Activated CD4-positive, alpha-beta T cell treated with anti-CD3 and anti-CD28 coated beads, Interleukin-10, Interleukin-2, amounts not matched to agents 100 ng/mL and 50 ng/mL, durations not matched to agents 16 hours and 8 hours (primary cell): Measurements from ENCODE around the gene EPSTI1.

Source experiments
- DNase-seq: peaks from one replicate; pipeline ENCODE4 v3.0.0-alpha.2; 2020

Gene EPSTI1

DNA sequence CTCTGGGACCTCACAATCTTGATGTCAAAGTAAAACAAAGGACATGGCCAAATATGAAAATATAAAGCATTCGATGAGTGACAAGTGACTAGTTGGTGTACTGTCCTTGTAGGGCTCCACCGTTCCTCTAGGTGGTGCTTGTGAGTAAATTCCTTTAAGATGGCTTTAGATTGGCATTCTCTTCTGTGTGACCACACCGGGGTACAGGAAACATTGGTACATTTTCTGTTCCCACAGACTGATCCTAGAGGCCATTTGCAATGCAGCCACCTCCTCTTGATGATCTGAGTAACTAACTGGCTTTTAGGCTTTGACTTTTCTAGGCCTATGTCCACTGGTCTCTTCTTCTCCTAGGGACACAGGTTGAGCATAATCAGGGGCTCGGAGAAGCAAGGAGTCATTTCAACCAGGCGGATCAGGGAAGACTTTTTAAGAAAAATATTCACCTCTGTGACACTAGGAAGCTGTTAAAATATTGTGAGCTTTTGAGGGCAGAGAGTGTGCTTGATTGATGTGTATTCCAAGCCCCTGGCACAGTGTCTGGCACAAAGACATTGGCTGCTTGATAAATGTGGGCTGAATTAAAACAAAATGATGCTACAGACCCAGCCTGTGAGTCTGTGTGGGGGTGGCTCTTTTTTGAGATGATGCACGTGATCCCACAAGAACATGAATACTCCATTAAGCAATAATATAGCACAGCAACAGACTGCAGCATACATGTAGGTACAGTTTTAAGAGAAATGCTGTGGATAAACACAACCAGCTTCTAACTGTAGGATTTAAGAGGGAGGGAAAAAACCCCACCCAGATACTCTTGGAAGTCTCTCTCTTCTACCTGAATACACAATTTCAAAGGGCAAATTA, 21.0 kb downstream of the EPSTI1 start:
- peak; percentile 72 for DNase-seq

- peak; percentile 79 for DNase-seq
Measured at GRCh38 chr13:42969565-42970172, 22.4 kb downstream of the EPSTI1 start.

GRCh38 chr13:42968906-42969305, 23.1 kb downstream of the EPSTI1 start:
- no peak for DNase-seq

DNA sequence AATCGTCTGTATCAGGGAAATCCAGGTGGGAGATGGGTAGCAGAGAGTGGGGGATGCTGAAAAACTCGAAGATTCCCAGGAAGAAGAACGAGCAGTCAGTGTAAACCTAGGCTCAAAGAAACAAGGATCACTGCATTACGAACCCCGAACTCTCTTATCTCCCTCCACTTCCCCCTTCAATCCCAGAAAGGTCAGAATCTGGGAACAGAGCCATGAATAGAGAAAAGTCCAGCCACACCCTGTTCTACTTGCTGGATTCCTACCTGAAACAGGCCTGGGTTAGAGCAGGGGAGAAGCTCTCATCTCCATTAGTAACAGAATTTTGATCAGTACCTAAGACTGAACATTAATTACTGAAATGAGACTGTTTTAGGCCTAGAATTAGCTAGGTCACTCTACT, 24.4 kb downstream of the EPSTI1 start:
- DNase-seq, result no peak

DNA sequence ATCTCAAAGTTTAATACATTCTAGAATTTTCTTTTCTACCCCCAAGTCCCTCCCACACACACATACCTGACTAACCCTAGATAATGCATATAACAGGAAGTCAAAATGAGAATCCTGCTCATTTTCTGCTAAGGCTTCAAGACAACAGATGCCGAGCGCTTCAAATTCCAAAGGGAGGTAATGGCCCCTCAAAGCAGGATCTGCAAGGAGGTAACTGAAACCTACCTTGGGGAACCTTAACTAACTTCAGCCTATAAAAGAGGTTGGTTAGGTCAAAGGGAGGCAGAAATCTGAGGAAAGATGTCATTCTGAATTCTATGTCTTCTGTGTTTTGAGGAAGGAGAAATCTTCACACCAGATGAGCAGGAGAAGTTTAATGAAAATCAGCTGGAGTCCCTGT, 26.8 kb downstream of the EPSTI1 start:
- no peak for DNase-seq

- DNase-seq, result no peak
Measured at GRCh38 chr13:42964761-42965161, 27.3 kb downstream of the EPSTI1 start.

- DNase-seq, result no peak
Measured at GRCh38 chr13:42959615-42960014, 32.4 kb downstream of the EPSTI1 start.

DNA sequence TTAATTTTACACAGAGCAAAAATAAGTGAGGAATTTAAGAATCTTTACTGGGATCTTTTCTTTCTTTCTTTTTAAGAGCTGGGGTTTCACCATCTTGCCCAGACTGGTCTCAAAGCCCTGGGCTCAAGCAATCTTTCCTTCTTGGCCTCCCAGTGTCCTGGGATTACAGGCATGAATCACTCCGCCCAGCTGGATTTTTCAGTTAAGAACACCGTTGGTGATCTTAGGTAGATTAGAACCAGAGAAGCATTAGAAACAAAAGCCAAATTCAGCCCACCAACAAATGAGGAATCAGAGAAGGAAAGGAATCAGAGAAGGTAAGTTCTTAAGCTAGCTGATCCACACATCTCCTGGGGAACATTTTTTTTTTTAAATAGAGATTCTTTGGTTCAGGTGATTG, 34.2 kb downstream of the EPSTI1 start:
- no peak for DNase-seq

- DNase-seq, result no peak
Measured at GRCh38 chr13:42950181-42950580, 41.9 kb downstream of the EPSTI1 start.

- no peak for DNase-seq
Measured at GRCh38 chr13:42947925-42948324, 44.1 kb downstream of the EPSTI1 start.

- DNase-seq, result no peak
Measured at GRCh38 chr13:42946927-42947326, 45.1 kb downstream of the EPSTI1 start.

GRCh38 chr13:42929886-42930535, 62.0 kb downstream of the EPSTI1 start:
- DNase-seq, result no peak

DNA sequence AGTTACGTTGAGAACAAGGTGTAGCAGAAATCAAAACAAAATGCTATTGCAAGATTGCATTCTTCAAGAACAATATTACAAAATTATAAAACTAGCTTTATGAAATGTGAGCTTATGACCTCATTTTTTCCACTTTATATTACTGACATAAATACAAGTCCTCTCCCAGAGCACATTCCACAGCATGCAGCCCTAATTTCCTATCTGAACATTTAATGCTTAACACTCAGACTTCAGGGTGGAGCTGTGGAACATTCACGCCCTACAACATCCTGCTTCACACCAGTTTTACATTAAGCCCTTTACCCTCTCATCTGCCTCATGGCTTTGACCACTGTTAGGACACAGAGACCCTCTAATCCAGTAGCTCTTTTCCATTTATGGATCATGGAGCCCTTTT, 65.5 kb downstream of the EPSTI1 start:
- DNase-seq, result no peak

DNA sequence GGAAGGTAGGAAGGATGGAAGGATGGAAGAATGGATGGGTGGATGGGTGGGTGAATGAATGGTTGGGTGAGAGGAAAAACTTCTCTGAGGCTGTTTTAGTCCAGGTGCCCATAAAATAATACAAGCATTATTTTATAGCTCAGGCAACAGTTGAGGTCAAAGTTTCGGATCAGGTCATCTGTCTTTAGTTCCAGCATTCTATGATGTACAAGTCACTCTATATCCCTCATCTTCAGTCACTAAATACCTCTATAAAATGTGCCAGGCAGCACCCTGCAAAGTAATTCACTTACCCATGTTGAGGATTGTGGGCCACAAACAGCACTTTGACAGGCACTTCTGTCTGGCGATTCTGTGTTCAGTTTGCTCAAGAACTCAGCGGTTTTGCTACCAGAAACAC, 66.0 kb downstream of the EPSTI1 start:
- DNase-seq, result no peak

DNA sequence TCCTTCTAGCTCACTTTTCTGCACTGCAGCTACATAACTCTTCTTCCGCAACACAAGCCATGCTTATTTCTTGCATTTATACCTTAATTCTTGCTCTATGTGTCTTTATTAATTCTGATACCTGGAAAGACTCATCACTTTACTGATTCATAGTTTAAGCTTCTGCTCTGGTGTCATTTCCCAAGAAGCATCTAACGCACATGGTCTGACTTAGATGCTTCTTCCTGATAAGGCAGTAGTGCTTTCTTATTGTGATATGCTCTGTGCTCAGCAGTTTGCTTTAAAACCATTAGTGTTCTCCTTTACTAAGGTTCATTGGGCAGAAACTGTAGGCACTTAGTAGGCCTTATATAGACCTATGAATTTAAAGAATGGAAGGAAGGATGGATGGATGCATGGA, 66.4 kb downstream of the EPSTI1 start:
- peak; percentile 6 for DNase-seq

DNA sequence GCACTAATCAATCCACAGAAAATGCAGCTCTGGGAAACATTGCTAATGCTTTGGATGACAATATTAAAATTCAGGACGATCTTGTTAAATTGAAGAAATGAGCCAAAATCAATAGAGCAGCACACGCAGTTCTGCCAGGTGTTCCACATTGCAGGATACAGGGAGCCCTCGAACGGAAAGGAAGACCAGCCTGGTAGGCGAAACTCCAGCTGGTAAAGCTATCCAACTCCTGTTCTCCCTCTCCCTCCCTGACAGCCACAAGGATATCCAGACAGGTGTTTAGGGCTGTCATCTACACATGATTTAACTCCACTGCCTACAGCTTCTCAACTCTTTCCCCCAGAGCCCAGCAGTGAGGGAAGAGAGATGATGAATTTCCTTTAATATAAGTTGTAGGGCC, 67.7 kb downstream of the EPSTI1 start:
- DNase-seq, result no peak

DNA sequence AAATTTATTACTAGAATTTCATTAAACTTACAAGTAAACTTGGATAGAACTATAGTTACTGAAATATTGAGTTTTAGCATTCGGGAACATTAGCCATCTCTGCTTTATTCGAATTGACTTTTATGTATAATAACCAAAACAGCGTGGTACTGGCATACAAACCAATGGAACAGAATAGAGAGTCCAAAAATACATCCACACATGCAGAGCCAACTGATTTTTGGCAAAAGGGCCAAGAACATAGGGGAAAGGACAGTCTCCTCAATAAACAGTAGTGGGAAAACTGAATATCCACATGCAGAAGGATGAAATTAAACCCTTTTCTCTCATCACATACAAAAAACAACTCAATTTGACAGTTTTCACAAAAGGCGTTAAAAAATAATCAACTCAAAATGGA, 84.3 kb downstream of the EPSTI1 start:
- no peak for DNase-seq

DNA sequence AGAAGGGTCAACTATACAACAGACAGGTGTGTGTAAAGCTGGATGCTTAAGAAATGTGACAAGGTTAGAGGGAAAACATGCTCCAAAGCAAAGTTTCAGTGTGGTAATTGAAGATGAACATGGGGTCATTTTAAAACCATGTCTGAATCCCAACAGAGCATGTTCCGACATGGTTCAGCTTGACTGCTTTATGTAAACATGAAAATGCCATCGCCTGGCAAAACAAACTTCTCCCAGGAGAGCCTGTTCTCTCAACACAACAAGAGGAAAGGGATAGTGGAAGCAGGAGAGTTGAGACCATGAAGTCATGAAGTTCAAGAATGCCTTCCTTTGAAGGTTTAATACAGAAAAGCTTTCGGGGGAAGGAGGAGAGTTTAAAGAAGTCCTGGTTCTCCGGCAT, 85.8 kb downstream of the EPSTI1 start:
- no peak for DNase-seq

GRCh38 chr13:42905579-42905978, 86.5 kb downstream of the EPSTI1 start:
- no peak for DNase-seq

DNA sequence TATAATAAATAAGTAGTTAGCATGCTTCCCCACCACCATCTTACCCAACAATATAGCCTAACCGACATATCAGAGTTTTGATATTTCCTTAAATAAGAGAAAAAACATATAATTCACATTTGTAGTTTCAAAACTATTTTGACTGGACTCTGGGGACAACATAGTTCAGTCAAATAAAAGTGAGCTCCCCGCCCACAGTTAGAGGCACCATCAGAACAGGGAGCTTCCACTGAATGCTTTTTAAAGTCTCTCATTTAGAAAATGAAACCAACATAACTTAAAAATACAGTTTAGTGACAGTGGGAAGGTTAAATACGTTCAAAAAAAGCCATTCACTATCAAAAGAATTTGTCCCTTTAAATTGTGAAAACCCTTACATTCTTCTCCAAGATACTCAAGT, 92.8 kb downstream of the EPSTI1 start:
- DNase-seq, result no peak

GRCh38 chr13:42895776-42896175, 96.3 kb downstream of the EPSTI1 start:
- no peak for DNase-seq

DNA sequence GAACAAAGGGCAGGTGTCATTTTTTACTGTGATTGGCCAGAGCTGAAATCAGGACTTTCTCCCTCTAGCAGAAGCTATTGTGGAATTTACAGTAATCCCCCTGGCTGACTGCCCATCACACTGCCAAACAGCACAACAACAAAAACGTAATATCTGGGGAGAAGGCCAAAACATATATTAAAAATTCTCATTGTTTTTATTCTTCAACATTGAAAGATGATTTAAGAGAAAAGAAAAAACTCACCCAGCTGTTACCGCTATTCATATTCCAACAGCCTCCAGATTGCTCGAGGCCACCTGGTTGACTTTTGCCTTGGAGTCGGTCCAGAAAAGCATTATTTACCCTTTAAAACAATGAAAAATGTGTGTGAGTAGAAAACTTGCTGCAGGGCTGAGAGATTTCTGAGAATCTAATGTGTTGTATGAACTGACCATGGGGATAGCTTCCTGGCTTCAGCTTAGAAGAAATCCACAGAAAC, 97.2 kb downstream of the EPSTI1 start:
- DNase-seq, result no peak

GRCh38 chr13:42893214-42893671, 98.8 kb downstream of the EPSTI1 start:
- DNase-seq, result no peak

GRCh38 chr13:42892760-42893159, 99.3 kb downstream of the EPSTI1 start:
- DNase-seq, result no peak
